Gastrocnemius medialis (tissue), 4 donors: Measurements from ENCODE around the gene CENPP.

Experiments
- CTCF ChIP-seq, 5 experiments: fragments of 450-650 bp in 3 of 5; fragments of 200-600 bp in 2 of 5; sonication (generic) in 2 of 5; IDR thresholded peaks in 4 of 5; conservative IDR thresholded peaks in 1 of 5; 1 replicate in 4 of 5; 2 replicates in 1 of 5; pipeline ENCODE4 v1.5.1; 2016 to 2019; ENCODE audit warnings: antibody characterized with exemption in 5 of 5, mild to moderate bottlenecking in 3 of 5, moderate library complexity in 3 of 5
- POLR2A ChIP-seq, 2 donors: fragments of 450-650 bp; IDR thresholded peaks; one replicate each; pipeline ENCODE4 v1.6.1; 2017; ENCODE audit warnings: antibody characterized with exemption in 2 of 2, mild to moderate bottlenecking in 2 of 2, moderate library complexity in 2 of 2

- no peak for TF ChIP-seq CTCF (IDR thresholded peaks at IDR 0.05 in 4 of 5, conservative IDR thresholded peaks at IDR 0.05 in 1 of 5)
- TF ChIP-seq POLR2A (IDR thresholded peaks at IDR 0.05), result no peak
Observed at GRCh38 chr9:92617951-92618510, 292.3 kb downstream of the CENPP start.
